PFSK-1 (cell line): Measurements from ENCODE around the gene PDYN.

Source experiments
- FOXP2 ChIP-seq: optimal IDR thresholded peaks from 2 replicates; pipeline ENCODE3; 2011; ENCODE audit warnings: borderline replicate concordance, control low read depth, inconsistent platforms; ENCODE audit not compliant: insufficient read depth; ENCODE audit errors: extremely low read length, extremely low read depth
- POLR2AphosphoS5 ChIP-seq: IDR thresholded peaks from 2 replicates; pipeline ENCODE4 v1.6.1; 2012; ENCODE audit warnings: low read depth, mild to moderate bottlenecking, control low read depth, low read length, moderate library complexity
- SIN3A ChIP-seq: IDR thresholded peaks from 2 replicates; pipeline ENCODE4 v1.6.1; 2012; ENCODE audit warnings: mild to moderate bottlenecking, low read length, moderate library complexity, borderline replicate concordance; ENCODE audit not compliant: insufficient read depth
- TAF1 ChIP-seq: IDR thresholded peaks from 2 replicates; pipeline ENCODE4 v1.6.1; 2012; ENCODE audit warnings: low read length, control low read depth, borderline replicate concordance; ENCODE audit not compliant: insufficient read depth
- TF ChIP-seq, protein P1 (sequence below), 2 experiments: IDR thresholded peaks; 2 replicates each; pipeline versions ENCODE4 v1.6.1 to v1.8.0; 2011 to 2012; ENCODE audit warnings: low read depth in 2 of 2, low read length in 2 of 2, control low read depth in 1 of 2, inconsistent platforms in 1 of 2, mild to moderate bottlenecking in 1 of 2, moderate library complexity in 1 of 2; ENCODE audit not compliant: insufficient read depth in 1 of 2

The PDYN gene

DNA sequence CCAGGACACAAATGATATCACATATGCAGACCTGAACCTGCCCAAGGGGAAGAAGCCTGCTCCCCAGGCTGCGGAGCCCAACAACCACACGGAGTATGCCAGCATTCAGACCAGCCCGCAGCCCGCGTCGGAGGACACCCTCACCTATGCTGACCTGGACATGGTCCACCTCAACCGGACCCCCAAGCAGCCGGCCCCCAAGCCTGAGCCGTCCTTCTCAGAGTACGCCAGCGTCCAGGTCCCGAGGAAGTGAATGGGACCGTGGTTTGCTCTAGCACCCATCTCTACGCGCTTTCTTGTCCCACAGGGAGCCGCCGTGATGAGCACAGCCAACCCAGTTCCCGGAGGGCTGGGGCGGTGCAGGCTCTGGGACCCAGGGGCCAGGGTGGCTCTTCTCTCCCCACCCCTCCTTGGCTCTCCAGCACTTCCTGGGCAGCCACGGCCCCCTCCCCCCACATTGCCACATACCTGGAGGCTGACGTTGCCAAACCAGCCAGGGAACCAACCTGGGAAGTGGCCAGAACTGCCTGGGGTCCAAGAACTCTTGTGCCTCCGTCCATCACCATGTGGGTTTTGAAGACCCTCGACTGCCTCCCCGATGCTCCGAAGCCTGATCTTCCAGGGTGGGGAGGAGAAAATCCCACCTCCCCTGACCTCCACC lies 56.4 kb downstream of the PDYN start:
- no peak for TF ChIP-seq TAF1
- TF ChIP-seq POLR2AphosphoS5: no peak
- TF ChIP-seq, protein P1, sequence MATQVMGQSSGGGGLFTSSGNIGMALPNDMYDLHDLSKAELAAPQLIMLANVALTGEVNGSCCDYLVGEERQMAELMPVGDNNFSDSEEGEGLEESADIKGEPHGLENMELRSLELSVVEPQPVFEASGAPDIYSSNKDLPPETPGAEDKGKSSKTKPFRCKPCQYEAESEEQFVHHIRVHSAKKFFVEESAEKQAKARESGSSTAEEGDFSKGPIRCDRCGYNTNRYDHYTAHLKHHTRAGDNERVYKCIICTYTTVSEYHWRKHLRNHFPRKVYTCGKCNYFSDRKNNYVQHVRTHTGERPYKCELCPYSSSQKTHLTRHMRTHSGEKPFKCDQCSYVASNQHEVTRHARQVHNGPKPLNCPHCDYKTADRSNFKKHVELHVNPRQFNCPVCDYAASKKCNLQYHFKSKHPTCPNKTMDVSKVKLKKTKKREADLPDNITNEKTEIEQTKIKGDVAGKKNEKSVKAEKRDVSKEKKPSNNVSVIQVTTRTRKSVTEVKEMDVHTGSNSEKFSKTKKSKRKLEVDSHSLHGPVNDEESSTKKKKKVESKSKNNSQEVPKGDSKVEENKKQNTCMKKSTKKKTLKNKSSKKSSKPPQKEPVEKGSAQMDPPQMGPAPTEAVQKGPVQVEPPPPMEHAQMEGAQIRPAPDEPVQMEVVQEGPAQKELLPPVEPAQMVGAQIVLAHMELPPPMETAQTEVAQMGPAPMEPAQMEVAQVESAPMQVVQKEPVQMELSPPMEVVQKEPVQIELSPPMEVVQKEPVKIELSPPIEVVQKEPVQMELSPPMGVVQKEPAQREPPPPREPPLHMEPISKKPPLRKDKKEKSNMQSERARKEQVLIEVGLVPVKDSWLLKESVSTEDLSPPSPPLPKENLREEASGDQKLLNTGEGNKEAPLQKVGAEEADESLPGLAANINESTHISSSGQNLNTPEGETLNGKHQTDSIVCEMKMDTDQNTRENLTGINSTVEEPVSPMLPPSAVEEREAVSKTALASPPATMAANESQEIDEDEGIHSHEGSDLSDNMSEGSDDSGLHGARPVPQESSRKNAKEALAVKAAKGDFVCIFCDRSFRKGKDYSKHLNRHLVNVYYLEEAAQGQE (IDR thresholded peaks at IDR 0.05; ENCODE audit: insufficient read depth in 1 of 2, low read depth in 2 of 2, low read length in 2 of 2): no peak
- TF ChIP-seq SIN3A: no peak

GRCh38 chr20:1935696-1936366 lies 58.0 kb downstream of the PDYN start:
- TF ChIP-seq POLR2AphosphoS5: no peak
- no peak for TF ChIP-seq FOXP2
- no peak for TF ChIP-seq SIN3A
- TF ChIP-seq TAF1: no peak
- TF ChIP-seq, protein P1 (IDR thresholded peaks at IDR 0.05; ENCODE audit: insufficient read depth in 1 of 2, low read depth in 2 of 2, low read length in 2 of 2): no peak

DNA sequence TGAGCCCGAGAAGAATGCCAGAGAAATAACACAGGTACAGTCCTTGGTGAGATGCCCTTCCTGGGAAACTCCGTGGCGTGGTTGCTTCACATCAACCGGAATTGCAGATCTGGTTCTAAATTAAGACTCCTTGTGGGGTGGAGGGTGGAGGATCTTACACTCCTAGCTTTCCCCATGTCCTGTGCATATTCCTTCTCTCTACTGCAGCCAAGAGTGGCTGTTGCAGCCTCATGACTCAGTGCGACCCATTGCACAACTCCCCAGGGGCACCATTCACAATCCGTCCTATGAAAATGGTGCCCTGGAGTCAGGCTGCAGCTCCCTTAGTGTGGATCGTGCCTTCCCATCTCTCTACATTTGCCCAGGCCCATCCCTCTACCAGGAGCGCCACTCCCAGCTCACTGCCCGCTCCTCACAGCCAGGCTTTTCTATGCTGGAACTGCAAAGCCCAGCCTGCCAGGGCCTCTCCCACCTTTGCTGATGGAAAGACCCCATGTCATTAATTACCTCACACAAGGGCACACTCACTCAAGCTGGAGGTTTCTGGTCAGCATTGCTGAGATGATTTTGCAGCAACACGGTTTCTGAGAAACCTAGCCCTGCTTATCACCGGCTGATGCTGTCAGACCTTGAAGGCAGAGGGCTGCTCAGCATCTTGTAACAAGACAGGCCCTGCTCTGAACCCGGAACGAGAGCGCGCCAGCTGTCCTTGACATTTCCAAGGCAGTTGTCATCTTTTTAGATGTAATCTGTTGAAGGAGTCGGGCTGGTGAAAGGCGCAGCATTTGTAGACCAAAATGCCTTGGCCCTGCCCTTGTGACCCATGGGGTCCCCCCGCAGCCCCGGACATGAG lies 58.9 kb downstream of the PDYN start:
- TF ChIP-seq FOXP2: no peak
- TF ChIP-seq, protein P1 (IDR thresholded peaks at IDR 0.05; ENCODE audit: insufficient read depth in 1 of 2, low read depth in 2 of 2, low read length in 2 of 2): no peak
- TF ChIP-seq POLR2AphosphoS5: no peak
- no peak for TF ChIP-seq SIN3A
- TF ChIP-seq TAF1: no peak

- no peak for TF ChIP-seq POLR2AphosphoS5
- TF ChIP-seq, protein P1 (IDR thresholded peaks at IDR 0.05; ENCODE audit: insufficient read depth in 1 of 2, low read depth in 2 of 2, low read length in 2 of 2): no peak
- no peak for TF ChIP-seq TAF1
- no peak for TF ChIP-seq FOXP2
- no peak for TF ChIP-seq SIN3A
Measured at GRCh38 chr20:1934156-1934555, 59.7 kb downstream of the PDYN start.
